Testis (tissue), 2 donors: ENCODE measurements around the gene MSRB1.
"Not testable (repeated sequence)": the region's sequence is repeated elsewhere in the genome, so short reads cannot be mapped to it uniquely, and the experiment has no call there.

Source experiments
- POLR2A ChIP-seq: fragments of 450-650 bp; IDR thresholded peaks from one replicate; pipeline ENCODE4 v1.6.1; 2017; ENCODE audit warnings: antibody characterized with exemption, mild to moderate bottlenecking, moderate library complexity
- TF ChIP-seq, protein P1 (sequence below), 3 experiments: fragments of 450-650 bp in 2 of 3; fragments of 200-600 bp in 1 of 3; sonication (generic) in 1 of 3; IDR thresholded peaks; one replicate each; pipeline ENCODE4 v1.5.1; 2016 to 2019; ENCODE audit warnings: antibody characterized with exemption in 3 of 3, mild to moderate bottlenecking in 2 of 3, moderate library complexity in 1 of 3

DNA sequence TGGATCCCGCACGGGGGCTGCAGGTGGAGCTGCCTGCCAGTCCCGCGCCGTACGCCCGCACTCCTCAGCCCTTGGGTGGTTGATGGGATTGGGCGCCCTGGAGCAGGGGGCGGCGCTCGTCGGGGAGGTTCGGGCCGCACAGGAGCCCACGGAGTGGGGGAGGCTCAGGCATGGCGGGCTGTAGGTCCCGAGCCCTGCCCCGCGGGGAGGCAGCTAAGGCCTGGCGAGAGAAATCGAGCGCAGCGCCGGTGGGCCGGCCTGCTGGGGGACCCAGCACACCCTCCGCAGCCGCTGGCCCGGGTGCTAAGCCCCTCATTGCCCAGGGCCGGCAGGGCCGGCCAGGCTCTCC, 15.1 kb upstream of the MSRB1 start:
- TF ChIP-seq, protein P1, sequence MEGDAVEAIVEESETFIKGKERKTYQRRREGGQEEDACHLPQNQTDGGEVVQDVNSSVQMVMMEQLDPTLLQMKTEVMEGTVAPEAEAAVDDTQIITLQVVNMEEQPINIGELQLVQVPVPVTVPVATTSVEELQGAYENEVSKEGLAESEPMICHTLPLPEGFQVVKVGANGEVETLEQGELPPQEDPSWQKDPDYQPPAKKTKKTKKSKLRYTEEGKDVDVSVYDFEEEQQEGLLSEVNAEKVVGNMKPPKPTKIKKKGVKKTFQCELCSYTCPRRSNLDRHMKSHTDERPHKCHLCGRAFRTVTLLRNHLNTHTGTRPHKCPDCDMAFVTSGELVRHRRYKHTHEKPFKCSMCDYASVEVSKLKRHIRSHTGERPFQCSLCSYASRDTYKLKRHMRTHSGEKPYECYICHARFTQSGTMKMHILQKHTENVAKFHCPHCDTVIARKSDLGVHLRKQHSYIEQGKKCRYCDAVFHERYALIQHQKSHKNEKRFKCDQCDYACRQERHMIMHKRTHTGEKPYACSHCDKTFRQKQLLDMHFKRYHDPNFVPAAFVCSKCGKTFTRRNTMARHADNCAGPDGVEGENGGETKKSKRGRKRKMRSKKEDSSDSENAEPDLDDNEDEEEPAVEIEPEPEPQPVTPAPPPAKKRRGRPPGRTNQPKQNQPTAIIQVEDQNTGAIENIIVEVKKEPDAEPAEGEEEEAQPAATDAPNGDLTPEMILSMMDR (IDR thresholded peaks at IDR 0.05), result not testable (repeated sequence)
- TF ChIP-seq POLR2A, result not testable (repeated sequence)
